Osteocyte (in vitro differentiated cells): ENCODE data around the gene TNFRSF8. TPM values are rescaled to one million over a fixed set of nuclear protein-coding genes. Genes with fewer than 3 reads are reported as not detected.
A peak's percentile ranks its signal among the peaks of the same experiment; 100 is the strongest.

Experiments
- DNase-seq: peaks from one replicate; pipeline ENCODE4 v3.0.0; 2021; ENCODE audit warnings: mixed read lengths; ENCODE audit not compliant: unreplicated experiment; ENCODE audit errors: extremely low spot score
- H3K27ac Mint-ChIP-seq: one replicate; pipeline ENCODE4 v1.8.0; 2021; ENCODE audit warnings: mild to moderate bottlenecking, mixed read lengths; ENCODE audit not compliant: unreplicated experiment
- H3K27me3 Mint-ChIP-seq: one replicate; pipeline ENCODE4 v1.8.0; 2021; ENCODE audit warnings: mixed read lengths; ENCODE audit not compliant: unreplicated experiment
- H3K36me3 Mint-ChIP-seq: one replicate; pipeline ENCODE4 v1.8.0; 2021; ENCODE audit warnings: mixed read lengths; ENCODE audit not compliant: unreplicated experiment
- H3K4me1 Mint-ChIP-seq: one replicate; pipeline ENCODE4 v1.8.0; 2021; ENCODE audit warnings: mixed read lengths; ENCODE audit not compliant: unreplicated experiment
- H3K4me3 Mint-ChIP-seq: one replicate; pipeline ENCODE4 v1.8.0; 2021; ENCODE audit warnings: mild to moderate bottlenecking, moderate library complexity, mixed read lengths; ENCODE audit not compliant: unreplicated experiment
- H3K9me3 Mint-ChIP-seq: one replicate; pipeline ENCODE4 v1.8.0; 2021; ENCODE audit warnings: mixed read lengths; ENCODE audit not compliant: unreplicated experiment
- CTCF ChIP-seq: fragments of 200-600 bp; sonication (generic); IDR thresholded peaks from 2 replicates; pipeline ENCODE4 v1.5.0; 2021; ENCODE audit warnings: antibody characterized with exemption, mild to moderate bottlenecking, moderate library complexity
- total RNA-seq: library from RNA; stranded (reverse); gene quantifications from 2 replicates; pipeline ENCODE4 v1.2.1, GENCODE V29; 2021

The TNFRSF8 gene
- total RNA-seq, 1 donor from 2014 or later, result not detected

GRCh38 chr1:12078575-12078937 is 15.5 kb downstream of the TNFRSF8 start:
- peaks cover 9% of the 10 kb centered on the region for H3K9me3 Mint-ChIP-seq
- no peak overlapping the region for H3K4me3 Mint-ChIP-seq
- peaks cover 3% of the 10 kb centered on the region for H3K4me1 Mint-ChIP-seq
- no peak for DNase-seq
- no peaks in the 10 kb centered on the region for H3K36me3 Mint-ChIP-seq
- no peak for TF ChIP-seq CTCF
- H3K27ac Mint-ChIP-seq, result no peak overlapping the region
- H3K27me3 Mint-ChIP-seq, result peaks cover 23% of the 10 kb centered on the region

GRCh38 chr1:12078938-12079861 is 16.1 kb downstream of the TNFRSF8 start:
- Mint-ChIP-seq H3K4me1 (peaks cover 3% of the 10 kb centered on the region), H3K36me3 (no peaks in the 10 kb centered on the region), H3K9me3 (peaks cover 9% of the 10 kb centered on the region), H3K27ac (no peak overlapping the region), H3K4me3 (no peak overlapping the region), H3K27me3 (peaks cover 23% of the 10 kb centered on the region)
- TF ChIP-seq CTCF, result peak; percentile 64
- no peak for DNase-seq

GRCh38 chr1:12080156-12080555 is 17.1 kb downstream of the TNFRSF8 start:
- Mint-ChIP-seq H3K4me1 (peaks cover 3% of the 10 kb centered on the region), H3K27me3 (peaks cover 23% of the 10 kb centered on the region), H3K9me3 (peaks cover 9% of the 10 kb centered on the region), H3K36me3 (no peaks in the 10 kb centered on the region), H3K4me3 (no peak overlapping the region), H3K27ac (no peak overlapping the region)
- TF ChIP-seq CTCF, result no peak
- no peak for DNase-seq

- Mint-ChIP-seq H3K27me3 (peaks cover 21% of the 10 kb centered on the region), H3K27ac (no peak overlapping the region), H3K4me1 (peaks cover 3% of the 10 kb centered on the region), H3K4me3 (no peak overlapping the region), H3K9me3 (peaks cover 9% of the 10 kb centered on the region), H3K36me3 (no peaks in the 10 kb centered on the region)
- DNase-seq, result no peak
- no peak for TF ChIP-seq CTCF
Observed at GRCh38 chr1:12080773-12081556, 17.9 kb downstream of the TNFRSF8 start.
